Anterior cingulate cortex (tissue), 58 donors: ENCODE results near the gene GTSE1.
"Not testable (repeated sequence)": the region's sequence is repeated elsewhere in the genome, so short reads cannot be mapped to it uniquely, and the experiment has no call there.

ENCODE experiments used
- DNase-seq, 58 donors: peaks; one replicate each; lab custom pipeline; 2025; lab: John Stamatoyannopoulos, UW

GTSE1 gene, protein sequence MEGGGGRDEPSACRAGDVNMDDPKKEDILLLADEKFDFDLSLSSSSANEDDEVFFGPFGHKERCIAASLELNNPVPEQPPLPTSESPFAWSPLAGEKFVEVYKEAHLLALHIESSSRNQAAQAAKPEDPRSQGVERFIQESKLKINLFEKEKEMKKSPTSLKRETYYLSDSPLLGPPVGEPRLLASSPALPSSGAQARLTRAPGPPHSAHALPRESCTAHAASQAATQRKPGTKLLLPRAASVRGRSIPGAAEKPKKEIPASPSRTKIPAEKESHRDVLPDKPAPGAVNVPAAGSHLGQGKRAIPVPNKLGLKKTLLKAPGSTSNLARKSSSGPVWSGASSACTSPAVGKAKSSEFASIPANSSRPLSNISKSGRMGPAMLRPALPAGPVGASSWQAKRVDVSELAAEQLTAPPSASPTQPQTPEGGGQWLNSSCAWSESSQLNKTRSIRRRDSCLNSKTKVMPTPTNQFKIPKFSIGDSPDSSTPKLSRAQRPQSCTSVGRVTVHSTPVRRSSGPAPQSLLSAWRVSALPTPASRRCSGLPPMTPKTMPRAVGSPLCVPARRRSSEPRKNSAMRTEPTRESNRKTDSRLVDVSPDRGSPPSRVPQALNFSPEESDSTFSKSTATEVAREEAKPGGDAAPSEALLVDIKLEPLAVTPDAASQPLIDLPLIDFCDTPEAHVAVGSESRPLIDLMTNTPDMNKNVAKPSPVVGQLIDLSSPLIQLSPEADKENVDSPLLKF

DNA sequence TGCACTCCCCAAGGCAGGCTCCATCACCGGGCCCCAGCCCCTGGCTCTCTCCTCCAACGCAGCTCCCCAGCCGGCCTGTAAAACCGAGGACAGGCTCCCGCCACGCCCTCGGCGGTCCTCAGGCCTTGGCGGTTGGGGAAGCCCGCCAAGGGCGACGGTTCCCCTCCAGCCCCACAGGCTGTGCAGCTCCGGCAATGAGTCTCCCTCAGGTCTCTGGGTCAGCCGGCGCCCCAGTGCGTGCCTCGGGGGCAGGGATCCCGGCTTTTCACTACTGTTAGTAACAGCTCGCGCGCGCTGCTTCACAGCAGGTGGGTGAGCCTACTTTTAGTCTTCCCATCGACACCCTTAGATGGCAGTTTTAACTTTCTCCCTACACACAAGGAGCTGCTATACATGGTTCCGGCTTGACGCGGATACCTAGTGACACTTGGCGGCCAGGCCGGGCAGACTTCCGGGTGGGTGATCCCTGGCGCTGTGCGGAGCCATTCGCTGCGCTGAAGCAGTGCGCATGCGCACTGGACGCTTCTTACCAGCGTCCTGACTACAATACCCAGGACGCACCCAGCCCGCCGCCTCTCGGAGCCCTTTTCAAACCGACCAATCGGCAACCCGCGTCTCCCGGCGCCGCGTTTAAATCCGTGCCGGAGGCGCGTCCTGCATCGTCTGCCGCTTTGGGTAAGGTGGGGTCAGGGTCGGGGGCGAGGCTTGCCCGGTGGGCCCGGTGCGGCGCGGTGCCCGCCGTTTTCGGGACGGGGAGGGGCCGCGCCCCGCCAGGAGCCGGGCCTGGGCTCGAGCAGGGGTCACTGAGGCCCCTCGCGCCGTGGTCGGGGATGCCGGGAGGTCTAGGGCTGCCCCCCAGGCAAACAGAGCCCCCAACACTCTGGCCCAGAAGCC, at the start of gene GTSE1:
Gene GTSE1, plus strand, starts transcription at position 614 of the 894 bp plus-strand sequence. CDS start 531 bp downstream, outside the sequence.
- DNase-seq: peak; percentile 42 to 99 (median 95)

DNA sequence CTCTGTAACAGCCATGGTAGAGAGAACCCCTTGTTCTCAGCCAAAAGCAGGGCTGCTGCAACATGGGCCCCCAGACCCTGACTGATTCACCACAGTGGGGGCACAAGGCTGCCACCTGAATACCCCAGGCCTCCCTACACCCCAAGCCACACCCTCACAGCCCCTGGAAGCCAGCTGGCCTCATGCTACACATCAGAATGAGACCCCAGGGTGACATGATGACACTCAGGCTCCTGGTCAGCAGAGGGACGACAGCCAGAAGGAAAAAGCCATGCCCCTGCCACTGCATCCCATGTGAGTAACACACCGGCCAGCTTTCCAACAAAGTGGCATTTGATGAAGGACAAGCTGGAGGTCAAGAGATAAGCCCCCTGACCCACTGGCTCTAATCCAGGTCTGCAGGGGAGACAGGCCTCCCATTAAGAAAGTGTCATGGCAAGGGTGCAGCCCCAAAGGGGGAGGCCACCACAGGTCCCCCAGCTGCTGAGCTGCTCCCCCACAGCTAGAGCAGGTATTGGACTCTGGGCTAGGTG, 49.2 kb upstream of the GTSE1 start:
- DNase-seq: no peak

DNA sequence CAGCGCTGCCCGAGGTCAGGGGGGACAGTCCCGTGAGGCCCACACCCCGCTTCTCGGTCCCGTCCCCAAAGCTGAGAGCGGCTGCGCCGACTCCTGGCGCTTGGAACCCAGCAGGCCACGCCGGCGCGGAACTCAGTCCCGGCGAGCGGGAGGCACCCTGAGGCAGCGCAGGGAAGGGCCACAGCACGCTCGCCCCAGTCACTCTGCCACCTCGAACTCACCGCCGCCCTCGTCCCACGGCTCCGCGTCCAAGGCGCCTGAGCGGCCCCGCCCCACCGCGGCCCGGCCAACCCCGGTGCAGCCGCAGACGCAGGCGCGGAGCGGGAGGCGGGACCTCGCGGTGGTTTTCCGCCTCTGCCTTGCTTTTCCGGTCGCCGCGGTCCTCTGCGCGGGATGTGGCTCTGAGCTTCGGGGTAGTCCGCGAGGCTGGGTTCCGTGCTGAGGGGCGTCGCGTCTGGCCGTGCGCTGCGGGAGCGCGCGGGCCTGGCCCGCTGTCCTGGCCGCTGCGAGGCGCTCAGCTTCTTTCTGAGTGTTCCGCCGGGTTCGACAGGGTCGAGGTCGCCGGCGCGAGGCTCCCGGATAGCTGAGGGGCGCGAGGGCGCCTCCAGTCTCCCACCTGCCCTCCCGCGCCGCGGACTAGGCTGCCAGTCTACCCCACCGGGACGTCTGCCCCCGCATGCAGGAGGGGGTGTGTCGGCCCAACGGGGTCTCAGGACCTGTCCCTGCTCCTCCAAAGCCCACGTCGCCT, 46.5 kb upstream of the GTSE1 start, which contains the start of gene CDPF1:
Gene CDPF1, minus strand, starts transcription at position 259 of the 748 bp plus-strand sequence. CDS start 2,009 bp downstream, outside the sequence.
- peak; percentile 45 to 91 (median 85) for DNase-seq

DNA sequence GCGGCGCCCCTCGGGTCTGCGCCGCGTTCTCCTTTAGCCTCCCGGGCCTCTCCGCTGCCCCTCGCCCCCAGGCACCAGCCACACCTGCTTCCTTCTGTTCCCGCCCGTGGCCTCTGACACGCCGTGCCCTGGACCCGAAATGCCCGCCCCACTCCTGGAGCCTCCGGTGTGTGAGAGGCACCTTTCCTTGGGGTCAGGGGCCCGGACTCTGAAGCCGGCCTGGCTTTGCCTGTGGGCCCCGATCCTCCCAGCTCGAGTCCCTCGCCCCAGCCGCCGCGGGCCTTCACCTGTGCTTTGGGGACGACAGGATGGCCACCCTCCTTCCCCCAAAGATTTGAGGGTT, 45.9 kb upstream of the GTSE1 start:
- DNase-seq: no peak

DNA sequence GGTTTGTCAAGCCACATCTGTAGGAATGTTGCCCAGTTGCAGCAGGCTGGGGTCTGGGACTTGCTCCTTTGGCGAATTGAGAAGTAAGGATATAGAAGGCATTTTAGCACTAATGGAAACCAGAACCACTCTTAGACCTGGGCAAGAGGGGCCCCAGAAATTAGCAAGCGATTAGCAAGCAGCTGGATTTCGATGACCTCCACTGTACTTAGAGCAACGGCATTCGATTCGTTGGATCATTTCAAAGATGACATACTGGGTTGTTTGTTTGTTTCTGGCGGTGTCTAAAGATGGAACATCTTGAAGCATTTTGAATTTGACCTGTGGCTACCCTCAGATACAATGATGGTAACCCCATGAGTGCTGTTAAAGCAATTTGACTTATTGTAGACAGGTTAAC, 45.4 kb upstream of the GTSE1 start:
- no peak for DNase-seq

DNA sequence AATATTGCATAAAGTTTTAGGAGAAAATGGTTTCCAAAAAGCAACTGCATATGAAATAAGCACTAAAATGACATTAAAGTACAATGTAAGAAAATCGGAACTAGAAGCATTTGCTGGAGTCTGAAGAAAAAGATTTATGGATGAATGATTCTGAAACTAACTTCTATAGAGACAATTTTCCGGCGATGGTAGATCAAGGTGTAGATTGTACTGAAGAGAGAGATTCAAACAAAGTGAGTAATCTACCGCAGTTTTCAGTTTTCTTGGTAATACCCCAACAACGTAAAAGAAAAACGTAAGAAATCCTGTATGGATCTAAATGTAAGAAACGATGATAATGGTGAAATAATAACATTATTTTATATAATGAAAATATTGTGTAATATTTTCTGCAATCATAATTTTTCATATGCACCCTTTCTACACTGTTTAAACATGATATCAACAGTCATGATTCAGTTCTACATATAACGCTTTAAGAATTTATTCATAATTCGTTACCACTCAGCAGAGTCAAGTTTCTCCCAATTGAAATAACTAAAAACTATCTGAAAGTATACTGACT, 44.8 kb upstream of the GTSE1 start:
- no peak for DNase-seq

DNA sequence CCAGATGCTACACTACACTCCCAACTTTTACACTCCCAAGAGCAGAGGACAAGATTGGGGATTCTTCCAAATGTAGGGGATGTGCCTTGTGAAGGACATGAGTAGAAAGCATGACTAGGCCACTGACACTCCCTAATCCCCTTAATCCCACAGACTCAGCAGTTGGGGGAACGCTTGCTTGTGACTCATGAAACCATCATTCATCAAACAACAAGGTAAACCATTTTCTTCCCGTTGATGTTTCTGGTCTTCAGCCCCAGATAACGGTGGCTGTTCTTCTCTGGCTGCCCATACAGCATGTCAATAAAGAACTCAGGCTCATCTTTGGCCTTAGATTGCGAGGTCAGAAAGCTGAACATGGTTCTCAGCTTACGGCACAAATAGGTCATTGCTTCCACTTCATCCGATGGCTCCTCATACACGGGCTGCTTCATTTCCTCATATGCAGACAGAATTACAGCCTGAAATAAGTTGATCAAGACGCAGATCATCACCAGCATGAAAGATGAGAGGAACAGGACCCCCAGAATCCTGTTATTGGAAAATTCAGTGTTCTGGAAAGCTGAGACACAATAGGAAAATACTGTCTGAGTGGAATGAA, 40.2 kb upstream of the GTSE1 start:
- no peak for DNase-seq

DNA sequence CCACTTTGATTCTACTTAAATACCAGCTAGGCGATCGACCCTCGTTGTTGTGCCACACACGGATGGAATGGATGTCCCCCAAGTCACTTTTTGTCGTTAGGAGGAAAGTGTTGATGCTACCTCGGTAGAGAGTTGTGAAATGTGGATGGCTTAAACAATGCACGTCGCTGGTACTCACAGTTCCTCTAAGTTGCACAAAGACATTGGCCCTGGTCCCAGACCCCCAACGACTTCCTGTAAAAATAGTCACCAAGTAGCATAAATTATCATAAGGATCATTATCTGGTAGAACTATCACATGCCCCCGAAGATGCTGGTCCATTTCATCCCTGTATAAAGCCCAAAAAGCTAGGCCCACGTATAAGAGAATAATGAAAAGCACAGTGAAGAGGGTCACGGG, 37.3 kb upstream of the GTSE1 start:
- no peak for DNase-seq

DNA sequence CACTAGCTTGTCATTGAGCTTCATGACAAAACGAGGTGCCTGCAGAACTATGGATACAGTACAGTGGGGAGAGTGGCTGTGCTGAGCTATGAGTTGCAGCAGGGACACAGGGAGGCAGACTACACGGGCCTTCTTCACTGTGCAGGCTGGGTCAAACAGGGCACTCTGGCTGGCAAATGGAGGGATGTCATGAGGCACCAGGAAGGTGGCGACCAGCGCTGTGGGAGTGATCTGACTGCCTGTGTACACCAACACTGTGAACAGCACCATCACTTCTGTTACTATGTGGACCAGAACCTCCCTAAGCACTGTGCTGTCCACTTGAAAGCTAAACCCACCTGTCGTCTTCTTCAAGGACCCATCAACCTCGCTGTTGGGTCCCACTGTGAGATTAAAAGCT, 36.6 kb upstream of the GTSE1 start:
- DNase-seq: no peak

DNA sequence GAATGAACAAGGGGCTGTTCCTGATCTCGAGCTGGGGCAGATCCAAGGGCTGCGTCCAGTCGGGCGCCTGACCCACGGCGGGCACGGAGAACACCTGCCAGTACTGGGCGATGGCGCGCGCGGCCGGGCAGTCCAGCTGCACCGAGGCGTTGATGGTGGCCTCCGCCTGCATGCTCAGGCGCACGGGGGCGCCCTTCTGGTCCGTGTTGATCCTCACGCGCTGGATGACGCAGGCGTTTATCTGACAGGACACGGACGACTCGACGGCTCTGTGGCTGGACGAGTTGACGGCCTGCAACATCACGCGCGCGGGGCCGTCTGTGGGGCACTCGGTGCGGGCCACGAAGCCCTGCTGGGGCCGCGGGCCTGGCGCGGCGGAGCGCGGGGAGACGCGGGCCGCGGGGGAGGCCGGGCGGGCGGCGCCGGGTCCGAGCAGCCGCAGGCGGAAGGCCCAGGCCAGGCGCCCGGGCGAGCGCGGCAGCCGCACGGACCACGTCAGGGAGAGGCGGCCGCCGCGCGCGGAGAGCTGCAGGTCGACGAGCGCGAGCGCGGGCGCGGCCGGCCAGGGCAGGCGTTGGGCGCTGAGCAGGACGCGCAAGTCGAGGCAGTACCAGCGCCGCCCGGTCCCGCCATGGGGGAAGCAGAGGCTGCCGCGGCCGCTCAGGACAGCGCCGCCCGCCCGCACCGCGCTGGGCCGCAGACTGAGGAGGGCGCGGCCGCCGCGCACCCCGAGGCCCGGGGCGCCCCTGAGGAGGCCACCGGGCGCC, 34.0 kb upstream of the GTSE1 start:
- DNase-seq: peak in 9 of 58 donors; percentile 10 to 38 (median 17)

DNA sequence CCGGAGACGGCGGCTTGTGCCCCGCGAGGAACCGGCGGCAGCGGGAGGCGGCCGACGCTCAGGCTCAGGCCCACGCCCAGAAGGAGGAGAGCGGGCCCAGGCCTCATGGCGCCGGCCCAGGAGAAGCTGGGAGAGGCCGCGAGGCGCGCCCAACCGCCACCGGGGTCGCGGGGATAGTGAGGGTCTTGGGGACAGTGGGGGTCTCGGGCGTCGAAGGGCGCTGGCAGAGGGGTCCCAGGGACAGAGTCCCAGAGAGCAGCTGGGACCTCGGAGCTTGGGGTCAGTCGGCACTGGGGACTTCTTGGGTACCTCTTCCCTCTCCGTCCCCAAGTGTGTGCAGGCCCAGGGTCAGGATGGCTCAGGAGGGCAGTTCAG, 33.5 kb upstream of the GTSE1 start, which contains the start of gene PKDREJ:
Gene PKDREJ, minus strand, starts transcription at position 128 of the 375 bp plus-strand sequence. Its CDS starts 21 bp downstream, at position 107.
- no peak for DNase-seq

DNA sequence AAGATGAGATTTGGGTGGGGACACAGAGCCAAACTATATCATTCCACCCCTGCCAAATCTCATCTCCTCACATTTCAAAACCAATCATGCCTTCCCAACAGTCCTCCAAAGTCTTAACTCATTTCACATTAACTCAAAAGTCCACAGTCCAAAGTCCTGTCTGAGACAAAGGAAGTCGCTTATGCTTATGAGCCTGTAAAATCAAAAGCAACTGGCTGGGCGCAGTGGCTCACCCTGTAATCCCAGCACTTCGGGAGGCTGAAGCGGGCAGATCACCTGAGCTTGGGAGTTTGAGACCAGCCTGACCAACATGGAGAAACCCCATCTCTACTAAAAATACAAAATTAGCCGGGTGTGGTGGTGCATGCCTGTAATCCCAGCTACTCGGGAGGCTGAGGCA, 32.1 kb upstream of the GTSE1 start:
- not testable (repeated sequence) for DNase-seq

DNA sequence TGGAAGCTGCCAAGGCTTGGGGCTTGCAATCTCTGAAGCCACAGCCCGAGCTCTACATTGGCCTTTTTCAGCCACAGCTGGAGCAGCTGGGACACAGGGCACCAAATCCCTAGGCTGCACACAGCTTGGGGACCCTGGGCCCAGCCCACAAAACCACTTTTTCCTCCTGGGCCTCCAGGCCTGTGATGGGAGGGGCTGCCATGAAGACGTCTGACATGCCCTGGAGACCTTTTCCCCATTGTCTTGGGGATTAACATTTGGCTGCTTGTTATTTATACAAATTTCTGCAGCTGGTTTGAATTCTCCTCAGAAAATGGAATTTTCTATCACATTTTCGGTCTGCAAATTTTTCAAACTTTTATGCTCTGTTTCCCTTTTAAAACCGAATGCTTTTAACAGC, 31.0 kb upstream of the GTSE1 start:
- not testable (repeated sequence) for DNase-seq

DNA sequence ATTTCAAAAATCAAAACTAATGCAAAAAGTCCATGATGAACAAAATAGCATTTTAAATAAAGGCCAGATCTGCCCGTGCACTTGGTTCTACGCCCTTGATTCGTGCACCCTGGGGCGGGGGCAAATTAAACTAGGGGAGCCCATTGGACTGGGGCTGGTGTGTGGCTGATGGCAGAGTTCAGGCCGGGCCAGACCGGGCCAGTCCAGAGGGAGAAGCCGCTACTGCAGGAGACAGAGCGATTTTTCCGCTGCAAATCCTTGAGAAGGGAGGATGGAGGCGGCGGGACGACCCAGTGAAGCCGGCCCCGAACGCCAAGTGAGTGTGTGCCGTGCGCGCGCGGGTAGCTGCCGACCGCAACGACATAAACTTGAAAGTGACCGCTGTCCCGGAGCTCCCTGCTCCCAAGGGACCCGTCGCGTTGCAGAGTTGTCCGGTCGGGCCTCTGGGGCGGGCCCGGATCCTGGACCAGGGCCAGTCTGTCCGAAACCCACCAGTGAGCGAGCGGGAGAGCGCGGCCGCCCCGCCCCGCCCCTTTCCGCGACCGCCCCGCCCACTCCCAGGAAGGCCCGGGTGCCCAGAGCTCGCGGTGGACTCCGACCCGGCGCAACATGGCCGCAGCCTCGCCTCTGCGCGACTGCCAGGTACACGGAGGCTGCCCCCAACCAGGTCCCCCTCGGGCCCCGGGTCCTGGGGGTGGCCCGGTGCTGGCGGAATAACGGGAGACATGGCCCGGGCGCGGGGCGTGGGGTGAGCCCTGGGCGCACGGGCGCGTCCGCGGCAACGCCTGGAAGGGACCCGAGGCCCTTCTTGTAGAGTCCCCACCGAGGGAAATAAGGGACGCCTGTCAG, 29.0 kb upstream of the GTSE1 start, which contains the start of gene TTC38:
Gene TTC38, plus strand, starts transcription at position 578 of the 849 bp plus-strand sequence. Its CDS starts 32 bp downstream, at position 610.
- peak in 57 of 58 donors; percentile 25 to 89 (median 74) for DNase-seq

DNA sequence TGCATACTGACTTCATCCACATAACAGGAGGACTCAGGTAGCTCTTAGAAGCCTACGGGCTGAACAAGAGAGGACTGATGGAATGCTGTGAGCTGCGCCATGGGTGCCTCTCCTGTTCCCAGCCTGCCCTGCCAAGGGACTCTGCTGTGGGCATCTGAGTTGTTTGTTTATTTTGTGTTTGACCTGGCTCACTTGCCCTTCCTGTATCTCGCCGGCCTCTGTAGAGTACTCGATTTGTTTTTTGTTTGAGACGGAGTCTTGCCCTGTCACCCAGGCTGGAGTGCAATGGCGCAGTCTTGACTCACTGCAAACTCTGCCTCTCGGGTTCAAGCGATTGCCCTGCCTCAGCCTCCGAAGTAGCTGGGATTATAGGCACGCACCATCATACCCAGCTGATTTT, 27.1 kb upstream of the GTSE1 start:
- DNase-seq: no peak

DNA sequence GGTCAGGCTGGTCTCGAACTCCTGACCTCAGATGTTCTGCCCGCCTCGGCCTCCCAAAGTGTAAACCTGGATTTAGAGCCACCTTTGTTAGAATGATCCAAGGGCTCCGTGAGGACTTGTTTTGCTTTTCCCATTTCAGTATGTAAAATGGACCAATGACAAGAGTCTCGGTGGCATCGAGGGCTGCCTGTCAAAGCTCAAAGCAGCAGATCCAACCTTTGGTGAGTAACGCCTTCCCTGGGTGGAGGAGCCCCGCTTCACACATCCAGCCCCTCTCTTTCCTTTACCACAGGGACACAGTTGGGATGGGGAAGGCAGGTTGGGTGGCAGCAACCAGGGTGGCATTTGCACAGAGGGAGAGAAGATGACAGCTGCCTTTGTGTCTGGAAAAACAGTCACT, 24.5 kb upstream of the GTSE1 start:
- DNase-seq: no peak
